NCI-H748 treated with DMSO at 0.1 percent for 48 hours (cell line): ENCODE results near the gene BACH2.
"Not testable (repeated sequence)": the region's sequence is repeated elsewhere in the genome, so short reads cannot be mapped to it uniquely, and the experiment has no call there.

ENCODE experiments used
- DNase-seq: peaks from one replicate; lab custom pipeline; 2025; lab: John Stamatoyannopoulos, UW

The BACH2 gene

GRCh38 chr6:90212274-90212673, 84.4 kb downstream of the BACH2 start:
- DNase-seq = no peak

GRCh38 chr6:90209527-90209926, 87.1 kb downstream of the BACH2 start:
- no peak for DNase-seq

DNA sequence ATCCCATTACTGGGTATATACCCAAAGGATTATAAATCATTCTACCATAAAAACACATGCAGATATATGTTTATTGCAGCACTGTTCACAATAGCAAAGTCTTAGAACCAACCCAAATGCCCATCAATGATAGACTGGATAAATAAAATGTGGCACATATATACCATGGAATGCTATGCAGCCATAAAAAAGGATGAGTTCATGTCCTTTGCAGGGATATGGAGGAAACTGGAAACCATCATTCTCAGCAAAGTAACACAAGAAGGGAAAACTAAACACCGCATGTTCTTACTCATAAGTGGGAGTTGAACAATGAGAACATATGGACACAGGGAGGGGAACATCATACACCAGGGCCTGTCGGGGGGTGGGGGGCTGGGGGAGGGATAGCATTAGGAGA, 88.0 kb downstream of the BACH2 start:
- DNase-seq = not testable (repeated sequence)

DNA sequence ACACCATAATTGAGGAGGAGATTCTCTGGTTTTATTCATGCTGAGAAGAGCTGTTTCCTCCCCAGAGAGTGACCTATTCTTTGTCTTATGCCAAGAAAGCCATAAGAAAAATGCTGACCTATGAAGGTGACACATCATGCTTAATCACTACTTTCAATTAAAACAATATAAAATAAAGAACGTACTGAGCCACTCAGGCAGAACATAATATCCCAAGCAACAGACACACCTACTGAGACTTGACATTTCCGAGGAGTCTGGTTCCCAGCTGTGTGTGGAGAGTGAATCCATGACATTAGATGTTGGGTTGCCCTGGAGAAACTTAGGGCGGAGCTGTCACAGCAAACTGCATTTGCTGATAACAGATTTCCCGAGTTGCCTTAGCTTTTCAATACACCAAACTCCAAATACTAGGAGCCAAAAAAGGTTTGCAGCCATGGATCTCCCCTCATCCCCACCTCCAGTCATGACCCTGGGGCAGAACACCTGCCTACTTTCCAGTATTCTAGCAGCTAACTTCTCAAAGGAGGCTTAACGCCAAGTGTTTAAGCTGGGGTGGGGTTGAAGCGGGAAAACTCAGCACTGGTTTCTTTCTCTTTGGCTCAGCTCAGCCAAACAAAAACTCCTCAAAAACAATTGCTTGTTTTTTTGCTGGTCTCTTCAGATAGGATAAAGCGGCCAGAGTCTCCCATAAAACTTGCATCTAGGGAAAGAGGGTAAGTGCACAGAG, 92.2 kb downstream of the BACH2 start:
- no peak for DNase-seq

- DNase-seq = no peak
These were observed 93.0 kb downstream of the BACH2 start for GRCh38 chr6:90203672-90204071.

DNA sequence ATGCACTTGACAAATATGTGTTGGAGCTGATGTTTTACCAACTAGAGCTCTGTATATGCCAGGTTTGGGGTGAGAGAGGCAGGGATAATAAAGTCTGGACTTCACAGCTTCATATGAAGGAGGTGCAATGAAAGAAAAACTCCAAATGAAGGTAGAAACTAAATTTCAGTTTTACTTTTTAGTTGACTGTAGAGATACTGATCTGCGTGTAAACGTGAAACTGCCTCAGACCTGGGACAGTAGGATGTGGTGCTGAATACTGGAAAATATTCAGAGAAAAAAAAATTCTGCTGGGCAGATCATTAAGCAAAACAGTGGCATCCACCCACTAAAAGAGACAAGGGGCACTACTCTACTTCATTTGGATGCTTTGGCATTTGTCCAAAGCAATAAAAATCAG, 94.5 kb downstream of the BACH2 start:
- DNase-seq = no peak

DNA sequence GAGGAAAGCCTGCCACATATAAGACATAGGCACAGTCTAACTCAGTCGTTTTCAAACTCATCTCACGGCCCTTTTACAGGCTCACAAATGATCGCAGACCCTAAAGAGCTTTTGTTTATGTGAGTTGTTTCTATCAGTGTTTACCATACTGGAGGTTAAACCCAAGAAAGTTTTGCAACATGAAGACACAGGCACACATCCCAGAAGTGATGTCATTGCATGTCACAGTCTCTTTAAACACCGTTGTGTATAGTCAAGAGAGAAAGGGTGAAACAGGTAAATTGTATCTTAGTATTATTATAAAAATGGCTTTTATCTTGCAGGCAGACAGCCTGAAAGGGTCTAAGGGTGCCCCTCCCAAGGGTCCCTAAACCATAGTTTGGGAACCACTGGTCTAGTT, 96.7 kb downstream of the BACH2 start:
- no peak for DNase-seq

DNA sequence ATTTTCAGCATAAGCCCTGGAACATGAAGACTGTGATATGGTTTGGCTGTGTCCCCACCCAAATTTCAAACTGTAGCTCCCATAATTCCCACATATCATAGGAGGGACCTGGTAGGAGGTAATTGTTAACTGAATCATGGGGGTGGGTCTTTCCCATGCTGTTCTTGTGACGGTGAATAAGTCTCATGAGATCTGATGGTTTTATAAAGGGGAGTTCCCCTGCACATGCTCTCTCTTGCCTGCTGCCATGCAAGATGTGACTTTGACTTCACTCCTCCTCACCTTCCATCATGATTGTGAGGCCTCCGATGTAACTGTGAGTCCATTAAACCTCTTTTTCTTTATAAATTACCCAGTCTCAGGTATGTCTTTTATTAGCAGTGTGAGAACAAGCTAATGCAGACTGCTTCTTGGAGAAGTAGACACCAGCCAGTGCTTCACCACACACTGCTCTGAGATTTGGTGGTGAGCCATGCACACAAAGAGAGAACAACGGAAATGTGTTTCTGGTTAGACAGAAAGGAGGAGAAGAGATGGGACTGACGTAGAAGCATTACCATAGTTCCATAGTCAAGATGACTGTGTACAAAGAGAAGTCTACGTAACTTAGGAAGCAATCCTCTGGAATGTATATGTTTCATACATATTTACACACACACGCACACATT, 97.8 kb downstream of the BACH2 start:
- DNase-seq = no peak

DNA sequence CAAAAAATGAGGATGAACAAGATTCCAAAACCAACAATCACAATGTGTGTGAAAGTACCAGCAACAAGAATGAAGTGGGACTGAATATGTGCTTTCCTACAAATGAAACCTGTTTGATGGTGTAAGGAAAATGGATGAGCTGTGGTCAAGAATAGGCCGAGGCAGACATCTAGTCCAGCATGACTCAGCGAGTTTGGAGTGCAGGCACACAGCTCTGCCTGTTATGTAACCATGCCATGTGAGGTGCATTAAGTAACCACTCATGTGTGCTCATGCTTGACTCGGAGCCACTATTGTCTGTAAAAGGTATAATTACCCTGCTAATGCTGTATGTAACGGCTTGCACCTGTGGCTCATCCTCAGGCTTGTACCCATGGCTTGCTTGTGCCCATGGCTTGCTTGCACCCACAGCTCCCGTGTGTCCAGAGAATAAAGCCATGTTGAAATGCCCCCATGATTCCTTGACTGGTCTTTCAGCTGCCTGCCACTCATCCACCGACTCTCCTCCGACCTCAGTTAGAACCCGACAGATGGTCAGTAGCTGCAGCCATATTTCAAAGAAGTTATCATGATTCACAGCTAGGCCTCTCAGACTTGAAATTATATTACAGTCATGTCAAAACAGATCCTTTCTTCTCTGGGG, 98.7 kb downstream of the BACH2 start:
- DNase-seq = no peak

DNA sequence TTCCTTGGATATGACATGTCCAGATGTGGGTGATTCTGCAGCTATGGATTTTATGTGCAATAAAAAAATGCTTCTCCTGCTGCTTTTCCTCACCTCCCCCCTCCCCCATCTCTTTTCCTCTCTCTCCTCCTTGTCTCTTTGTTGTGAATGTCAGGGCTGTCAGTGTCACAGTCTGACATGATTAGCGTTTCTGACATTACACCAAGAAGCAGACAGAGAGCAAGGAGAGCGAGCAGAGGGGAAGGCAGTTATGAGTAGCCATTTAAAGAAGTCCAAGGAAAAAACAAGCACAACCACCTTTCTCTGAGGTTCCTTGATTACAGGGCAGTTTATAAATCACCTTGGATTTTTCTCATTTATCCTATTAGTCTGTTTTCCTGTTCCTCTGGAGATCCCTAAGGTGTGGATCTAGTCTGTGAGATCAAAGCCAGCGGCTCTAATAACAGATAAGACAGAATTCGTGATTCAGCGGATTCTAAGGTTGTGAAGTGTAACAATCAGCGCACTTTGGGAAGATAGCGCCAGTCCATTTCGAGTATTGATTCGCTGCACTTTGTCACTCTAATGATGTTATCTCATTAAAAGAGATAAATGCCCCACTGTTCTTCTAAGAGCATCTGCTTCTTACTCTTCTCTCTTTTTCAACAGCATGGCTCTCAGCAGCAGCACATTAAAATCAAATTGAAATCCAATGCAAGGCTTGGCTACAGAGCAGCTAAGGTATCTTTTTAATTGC, 101.4 kb downstream of the BACH2 start:
- DNase-seq = no peak

DNA sequence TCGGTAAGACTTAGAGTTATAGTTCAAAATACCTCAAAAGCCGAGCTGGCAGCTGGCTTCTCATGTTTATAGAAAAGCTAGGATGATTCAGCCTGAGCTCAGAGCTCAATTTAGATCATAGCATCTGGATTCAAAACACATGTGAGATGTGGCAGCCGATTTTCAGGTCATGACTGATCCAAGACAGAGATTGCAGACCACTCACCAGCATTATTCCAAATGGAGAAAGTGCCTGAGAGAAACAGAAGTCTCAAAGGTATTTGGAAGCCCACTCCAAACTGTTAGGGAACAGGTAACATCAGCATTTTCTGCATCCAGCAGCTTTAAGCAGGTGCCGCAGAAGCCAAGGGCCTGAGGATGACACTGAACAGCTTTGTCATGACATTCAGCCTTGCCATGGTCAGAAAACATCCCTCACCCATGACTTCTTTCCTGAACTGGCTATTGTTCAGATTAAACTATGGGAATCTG, 102.2 kb downstream of the BACH2 start:
- no peak for DNase-seq

DNA sequence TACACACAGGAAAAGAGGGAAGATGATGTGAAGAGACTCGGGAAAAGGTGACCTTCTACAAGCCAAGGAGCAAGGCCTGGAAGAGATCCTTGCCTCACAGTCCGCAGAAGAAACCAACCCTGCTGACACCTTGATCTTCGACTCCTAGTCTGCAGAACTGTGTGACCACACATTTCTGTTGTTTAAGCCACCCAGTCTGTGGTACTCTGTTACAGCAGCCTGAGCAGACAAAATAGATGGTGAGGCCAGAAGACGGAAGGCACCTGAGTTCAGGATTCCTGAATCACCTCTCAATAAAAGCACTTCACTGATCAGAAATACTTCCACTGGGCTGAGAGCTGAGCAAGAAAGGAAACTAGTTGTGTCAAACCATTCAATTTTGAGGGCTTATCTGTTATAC, 103.3 kb downstream of the BACH2 start:
- DNase-seq = no peak

- DNase-seq = no peak
These were observed 103.8 kb downstream of the BACH2 start for GRCh38 chr6:90192857-90193256.

DNA sequence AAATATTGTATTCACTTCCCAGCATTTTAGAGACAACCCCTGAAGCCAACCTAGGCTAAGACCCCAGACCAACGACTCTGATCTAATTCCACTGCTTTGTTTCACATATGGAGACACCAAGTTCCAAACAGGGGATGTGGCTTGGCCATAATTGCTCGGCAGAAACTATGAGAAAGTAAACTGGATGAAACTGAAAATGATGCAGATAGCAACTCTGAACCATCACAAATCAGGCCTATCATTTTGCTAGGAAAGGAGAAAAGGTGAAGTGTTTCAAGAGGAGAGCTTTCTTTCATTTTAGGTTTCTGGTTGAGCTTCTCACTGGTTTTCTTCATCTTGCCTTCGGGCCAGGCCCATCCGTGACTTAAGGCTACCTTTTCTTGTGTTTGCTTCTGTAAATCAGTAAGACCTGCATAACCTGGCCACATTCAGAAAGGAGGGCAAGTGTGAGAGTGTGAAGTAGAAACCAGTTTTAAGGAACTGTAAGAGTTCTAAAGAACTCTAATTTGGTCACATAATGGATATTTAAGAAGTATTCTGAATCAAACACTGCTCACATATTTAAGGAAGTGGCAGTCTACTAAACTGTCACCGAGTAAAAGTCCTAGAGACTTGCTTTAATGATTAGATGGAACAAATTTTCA, 105.8 kb downstream of the BACH2 start:
- no peak for DNase-seq

DNA sequence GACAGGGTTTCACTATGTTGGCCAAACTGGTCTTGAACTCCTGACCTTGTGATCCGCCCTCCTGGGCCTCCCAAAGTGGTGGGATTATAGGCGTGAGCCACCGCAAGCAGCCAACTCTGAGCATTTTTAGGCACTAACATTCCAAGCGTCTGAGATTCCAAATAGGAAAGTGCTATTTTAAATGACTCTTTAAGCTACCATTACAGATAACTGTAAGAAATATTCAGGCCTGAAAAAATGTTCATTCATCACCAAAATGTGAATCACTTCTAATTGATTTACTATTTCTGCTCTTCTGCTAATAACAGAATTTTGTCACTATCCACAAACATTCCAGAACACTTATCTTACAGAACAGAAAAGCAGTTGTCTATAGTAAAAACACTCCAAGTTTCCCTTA, 106.5 kb downstream of the BACH2 start:
- no peak for DNase-seq

DNA sequence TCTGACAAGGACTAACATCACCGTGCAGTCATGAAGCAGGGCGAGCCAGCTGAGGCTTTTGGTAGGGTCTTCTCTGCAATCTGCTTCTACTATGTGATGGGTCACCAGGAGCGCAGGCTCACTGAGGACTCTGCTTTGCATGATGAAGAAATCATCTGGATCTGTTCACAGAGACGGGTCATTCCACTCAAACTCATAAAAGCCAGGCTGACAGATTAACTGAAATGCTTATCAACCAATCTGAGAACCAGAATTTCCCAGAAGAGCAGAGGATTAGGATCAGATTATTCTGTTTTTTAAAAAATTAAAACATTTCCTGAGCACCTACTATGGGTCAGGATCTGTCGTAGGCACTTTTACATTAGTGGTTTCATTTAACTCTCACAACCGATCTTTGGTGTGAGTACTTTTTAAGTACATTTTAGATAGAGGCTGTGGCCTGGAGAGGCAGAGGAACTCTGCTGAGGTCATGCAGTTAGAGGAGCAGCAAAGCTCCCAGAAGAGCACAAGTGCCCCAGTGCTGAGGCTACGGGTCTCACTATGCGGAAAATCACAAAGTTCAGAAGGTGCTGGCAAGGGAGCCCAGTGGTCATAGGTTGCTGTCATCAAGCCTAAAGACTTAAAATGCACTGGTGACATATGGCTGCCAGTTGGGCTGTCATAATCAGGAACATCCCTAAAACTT, 109.1 kb downstream of the BACH2 start:
- no peak for DNase-seq

DNA sequence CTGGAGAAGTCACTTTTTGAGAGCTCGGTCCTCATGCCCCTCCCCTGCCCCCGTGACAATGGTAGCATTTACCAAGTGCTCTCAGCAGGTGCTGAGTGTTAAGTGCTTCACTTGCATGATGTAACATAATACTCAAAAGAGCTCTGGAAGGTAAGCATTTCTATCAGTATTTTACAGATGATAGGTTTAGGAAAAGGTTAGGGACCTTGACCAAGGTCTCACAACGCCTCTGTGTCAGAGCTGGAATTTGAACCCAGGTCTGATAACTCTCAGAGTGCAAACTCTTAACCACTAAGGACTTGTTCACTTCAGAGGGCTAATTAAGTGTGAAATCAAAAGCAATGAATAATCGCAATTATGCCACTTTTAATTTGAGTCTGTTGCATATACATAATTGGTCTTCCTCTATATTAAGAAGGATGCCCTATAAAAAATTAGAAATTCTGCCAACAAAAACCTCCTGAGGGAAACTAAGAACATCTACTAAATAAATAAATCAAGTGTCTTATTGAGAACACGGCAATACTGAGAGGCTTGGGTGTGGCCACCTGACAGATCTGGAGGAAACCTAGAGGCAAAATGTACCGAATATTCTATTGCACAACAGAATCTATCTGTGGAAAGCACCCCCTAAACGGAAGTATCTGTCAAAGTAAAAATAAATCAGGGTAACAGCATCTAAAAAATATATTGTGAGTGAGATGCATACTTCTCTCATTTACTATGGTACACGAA, 109.8 kb downstream of the BACH2 start:
- peak; percentile 8 for DNase-seq

GRCh38 chr6:90186026-90186425, 110.6 kb downstream of the BACH2 start:
- DNase-seq = no peak

GRCh38 chr6:90184334-90185298, 112.0 kb downstream of the BACH2 start:
- DNase-seq = no peak
